GM18858 (cell line): ENCODE results near the gene RNF166.
A peak's percentile ranks its signal among the peaks of the same experiment; 100 is the strongest.

ENCODE experiments used
- ATAC-seq: cut with Tn5 transposase; IDR thresholded peaks from one replicate; pipeline ENCODE4 v1.9.1; 2021; ENCODE audit not compliant: unreplicated experiment

RNF166 gene

DNA sequence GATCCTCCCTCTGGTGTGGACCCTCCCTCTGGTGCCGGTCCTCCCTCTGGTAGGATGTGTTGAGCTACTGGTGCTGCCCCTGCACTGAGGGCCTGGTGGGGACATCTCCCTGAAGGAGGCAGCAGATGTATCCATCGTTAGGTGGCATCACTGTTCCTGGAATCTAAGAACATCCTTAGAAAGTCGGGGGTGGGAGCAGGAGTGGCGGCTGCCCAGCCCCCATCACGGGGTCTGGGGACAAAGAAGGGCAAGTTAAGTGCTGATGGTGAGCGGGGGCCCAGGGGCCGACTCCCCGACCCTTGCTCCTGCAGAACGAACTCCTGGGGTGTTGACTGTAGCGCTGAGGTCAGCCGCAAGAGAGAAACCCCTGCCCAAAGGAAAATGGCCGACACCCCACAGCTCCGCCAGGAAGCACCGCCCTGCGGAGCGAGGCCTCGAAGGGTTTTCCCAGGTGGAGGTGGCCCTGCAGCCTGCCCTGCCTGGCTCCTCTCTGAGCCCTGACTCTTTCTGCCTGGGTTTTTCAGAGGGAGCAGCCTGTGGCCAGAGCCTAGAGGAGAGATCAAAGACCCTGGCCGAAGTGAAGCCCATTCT, 5.6 kb upstream of the RNF166 start:
- ATAC-seq = no peak

DNA sequence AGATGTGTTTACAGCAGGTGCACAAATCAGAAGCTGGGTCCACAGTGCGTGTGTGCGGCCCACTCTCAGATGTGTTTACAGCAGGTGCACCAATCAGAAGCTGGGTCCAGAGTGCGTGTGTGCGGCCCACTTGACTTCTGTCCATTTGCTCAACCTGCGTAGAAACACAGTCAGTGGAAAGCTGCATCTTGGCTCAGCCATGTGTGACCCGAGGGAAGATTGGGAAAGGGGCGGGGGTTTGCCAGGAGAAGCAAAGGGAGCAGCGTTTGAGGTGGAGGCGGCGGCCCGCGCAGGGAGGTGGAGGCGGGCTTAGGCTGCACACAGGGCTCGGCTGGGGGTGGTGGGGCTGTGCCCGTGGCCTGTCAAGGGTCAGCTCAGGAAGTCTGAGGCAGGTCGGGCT, 4.3 kb upstream of the RNF166 start:
- no peak for ATAC-seq

DNA sequence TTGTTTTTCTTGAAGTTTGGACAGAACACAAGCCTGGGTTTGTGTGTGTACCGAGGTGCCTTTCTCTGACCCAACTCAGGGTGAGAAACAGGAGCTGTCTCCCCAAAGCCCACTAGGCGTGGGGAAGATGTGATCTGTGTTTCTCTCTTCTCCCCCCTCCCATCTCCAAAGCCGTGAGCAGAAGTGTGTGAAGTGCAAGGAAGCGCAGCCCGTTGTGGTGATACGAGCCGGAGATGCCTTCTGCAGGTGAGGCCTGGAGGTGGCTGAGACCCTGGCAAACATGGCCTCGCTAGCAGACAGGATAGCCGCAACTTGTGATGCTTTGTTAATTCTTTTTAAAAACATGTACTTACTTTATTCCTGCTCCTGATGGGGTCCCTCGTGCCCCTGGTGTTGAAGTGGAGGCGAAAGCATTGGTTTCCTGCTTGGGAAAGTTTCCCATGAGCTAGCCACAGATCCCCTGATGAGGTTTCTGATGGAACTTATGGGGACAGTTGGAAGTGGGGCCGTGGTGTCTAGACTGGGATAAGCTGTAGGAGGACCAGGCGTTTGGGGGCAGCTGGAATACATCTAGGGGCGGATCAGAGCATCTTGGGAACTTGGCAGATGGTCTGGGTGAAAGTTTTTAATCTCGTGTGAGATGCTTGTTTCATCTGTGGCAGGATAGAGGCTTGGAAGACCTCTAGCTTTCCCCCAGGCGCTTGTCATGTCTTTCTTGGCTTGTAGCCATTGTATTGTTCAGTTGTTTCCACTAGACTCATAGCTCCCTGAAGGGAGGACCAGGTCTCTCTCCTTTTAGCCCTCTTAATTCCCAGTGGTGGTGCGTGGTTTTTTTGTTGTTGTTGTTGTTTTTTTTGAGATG, 988 bp upstream of the RNF166 start:
- ATAC-seq = no peak

DNA sequence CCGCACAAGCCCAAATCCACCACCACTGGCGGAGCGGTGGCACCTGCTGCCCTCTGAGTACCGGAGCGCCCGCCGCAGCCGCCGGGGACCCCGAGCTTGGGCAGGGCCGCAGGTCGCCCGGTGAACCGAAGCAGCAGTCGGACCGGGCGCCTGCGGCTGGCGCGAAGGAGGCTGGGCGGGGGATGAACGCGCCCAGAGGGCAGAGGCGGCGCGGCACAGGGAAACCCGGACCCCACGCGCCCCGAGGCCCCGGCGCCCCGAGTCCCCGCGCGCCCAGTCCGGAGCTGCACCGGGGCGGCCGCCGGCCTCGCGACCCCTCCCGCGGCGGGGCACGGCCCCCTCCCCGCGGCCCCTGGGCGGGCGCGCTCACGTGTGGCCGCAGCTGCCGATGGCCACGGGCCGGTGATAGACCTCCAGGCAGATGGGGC, 393 bp downstream of the RNF166 start:
- ATAC-seq = peak; percentile 2

DNA sequence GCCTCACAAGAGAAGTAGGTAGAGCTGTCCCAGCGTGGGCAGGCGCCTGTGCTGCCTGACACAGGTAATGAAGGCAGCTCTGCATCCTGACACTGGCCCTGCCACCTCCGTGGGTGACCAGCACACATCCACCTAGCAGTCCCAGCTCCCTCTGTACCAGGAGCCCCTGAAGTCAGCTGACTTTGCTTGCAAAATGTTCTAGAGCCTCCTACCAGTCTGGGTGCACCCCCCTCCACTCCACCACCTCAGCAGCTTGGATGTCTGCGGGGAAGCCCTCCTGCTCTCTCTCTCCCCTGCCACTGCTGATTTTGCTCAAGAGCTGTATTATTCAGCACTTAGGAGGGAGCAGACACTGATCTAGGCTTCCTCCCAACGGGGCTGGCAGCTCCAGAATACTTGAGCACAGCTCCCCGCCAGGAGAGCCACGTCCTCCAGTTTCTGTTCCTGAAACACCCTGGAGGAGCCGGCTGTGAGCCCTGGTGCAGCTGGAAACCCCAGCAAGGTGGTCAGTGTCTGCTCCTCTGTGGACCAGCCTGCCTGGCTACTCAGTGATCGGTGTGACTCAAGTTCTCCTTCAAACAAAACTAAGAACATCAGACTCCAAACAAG, 1.0 kb downstream of the RNF166 start:
- ATAC-seq = no peak

DNA sequence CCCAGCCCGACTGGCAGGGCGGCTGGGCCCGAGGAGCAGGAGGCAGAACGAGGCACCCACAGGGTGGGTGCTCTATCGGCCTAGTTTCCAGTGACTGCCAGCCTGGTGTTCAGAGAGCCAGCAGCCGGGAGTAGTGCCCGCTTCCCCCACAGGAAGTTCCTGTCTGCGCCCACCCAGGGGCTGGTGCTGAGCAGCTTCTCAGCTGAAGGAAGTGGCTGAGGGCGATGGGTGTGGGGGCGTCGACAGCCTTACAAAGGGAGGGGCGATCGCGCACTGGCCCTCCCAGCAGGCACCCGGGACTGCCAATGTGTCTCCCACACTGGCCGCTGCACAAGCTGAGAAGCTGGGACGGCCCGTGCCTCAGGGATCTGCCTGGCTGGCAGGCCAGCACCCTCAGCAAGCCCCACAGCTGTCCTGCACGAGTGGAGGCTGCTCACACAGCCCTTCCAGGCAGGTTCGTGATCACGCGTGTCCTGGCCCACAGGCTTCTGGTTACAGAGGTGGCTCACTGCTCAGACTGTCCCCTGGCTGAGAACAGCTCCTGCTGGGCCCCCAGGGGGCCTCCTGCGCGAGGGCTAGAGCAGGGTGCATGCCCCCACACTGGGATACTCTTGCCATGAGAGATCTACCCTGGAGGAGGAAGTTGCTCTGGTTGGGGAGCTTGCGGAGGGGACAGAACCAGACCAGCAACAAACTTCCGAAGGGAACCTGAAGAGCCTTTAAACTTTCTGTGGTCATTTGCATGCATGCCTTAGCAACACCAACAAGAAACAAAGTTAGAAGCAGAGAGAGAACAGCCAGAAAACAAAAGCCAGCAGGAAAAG, 2.5 kb downstream of the RNF166 start:
- ATAC-seq = no peak

DNA sequence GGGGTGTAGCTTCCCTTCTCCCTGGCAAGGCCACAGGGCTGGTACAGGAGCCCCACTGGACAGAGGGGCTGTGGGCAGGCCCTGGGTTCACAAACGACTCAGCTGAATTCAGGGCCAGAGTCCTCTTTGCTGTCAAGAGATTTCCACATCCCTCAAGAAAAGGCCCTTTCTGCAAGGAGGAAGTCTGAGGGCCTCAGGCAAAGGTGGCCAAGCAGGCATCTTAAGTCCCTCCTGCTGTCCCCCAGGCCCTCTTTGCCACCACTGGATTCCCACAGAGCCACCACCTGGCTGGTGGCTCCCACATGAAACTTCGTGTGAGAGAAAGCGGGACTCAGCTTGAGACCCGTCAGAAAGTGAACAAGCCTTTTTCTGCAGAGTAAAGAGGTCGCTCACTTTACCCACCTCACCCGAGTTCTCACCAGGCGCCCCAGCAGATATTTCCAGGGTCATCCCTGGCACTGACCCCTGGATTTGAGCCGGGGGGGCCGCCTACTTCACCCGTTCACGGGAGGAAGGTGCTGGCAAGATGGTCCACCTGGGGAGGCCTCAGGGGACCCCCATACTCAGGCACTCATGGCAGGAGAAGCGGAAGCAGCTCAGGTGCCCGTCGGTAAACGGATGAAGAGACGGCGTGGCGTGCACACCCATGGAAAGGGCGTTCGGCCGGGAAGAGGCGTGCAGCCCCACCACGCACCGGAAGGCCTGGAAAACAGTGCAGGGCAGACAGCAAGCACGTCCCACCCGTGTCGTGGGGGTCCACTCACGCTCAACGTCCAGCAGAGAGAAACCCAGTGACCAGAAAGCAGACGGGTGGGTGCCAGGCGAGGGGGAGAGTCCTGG, 3.6 kb downstream of the RNF166 start:
- no peak for ATAC-seq

DNA sequence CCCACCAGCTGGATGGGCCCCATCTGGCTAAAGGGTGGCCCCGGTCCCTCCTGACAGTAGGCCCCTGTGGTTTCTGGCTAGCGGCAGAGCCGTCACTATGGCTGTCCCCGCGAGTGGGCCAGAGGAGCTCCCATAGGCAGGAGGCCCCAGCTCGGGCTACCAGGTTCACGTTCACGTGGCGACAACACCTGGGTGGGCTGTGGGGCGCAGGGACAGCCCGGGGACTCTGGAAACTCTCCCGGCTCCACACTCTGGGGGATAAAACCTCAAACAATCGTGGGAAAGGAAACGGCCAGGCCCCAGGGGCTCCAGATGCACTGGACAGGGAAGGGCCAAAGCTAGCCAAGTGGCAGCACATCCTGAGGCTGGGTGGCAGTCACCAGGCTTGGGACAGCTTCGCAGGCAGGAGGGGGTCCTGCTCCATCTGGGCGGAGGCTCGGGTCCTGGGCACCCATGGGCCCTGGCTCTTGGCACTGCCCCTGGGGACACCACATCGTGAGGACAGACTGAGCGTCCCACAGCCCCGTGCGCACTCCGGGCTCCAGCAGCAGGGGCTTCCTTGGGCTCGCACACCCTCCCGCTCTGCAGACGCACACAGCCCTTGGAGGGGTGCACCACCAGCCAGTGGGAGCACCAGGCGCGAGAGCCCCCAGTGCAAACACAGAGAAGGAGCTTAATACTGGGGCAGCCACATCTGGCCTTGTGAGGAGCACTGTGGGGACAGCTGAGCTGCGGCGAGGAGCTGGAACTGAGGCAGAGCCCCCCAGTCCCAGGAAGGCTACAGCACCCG, 4.4 kb downstream of the RNF166 start:
- no peak for ATAC-seq

DNA sequence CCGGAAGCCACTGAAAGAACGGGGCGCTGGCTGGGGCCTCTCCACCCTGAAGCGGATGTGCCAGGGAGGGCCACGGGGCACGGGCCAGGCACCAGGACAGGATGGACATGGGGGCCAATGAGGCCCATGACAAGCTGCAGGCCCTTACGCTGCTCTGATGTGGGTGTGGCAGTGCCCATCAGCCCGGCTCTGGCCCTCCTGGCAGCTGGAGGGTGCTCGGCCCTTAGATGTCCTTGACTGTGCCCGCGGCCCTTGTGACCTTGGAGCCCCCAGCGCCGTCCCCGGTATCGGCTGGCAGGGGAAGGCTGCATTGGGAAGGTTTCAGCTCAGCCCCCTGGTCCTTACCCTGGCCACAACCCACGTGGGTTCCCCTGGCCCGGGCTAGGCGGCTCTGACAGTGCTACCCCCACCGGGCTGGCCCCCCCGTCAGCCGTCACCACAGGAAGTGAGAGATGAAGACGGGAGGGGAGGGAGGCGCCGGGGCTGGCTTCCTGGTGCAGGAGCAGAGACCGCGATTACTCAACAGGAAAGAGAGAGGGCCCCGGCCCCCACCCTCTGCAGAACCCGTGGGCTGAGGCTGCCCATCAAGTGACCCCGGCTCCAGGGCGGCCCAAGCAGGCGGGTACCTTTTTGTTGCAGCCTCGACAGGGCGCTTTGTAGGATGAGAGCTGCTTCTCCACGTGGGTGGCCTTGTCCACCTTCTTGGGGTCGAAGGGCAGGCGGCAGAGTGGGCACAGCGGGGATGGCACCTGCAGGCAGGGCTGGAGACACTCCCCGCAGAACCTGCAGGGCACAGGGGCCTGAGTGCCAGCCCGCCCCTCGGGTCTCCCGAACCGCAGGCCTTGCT, 5.3 kb downstream of the RNF166 start:
- ATAC-seq = no peak

DNA sequence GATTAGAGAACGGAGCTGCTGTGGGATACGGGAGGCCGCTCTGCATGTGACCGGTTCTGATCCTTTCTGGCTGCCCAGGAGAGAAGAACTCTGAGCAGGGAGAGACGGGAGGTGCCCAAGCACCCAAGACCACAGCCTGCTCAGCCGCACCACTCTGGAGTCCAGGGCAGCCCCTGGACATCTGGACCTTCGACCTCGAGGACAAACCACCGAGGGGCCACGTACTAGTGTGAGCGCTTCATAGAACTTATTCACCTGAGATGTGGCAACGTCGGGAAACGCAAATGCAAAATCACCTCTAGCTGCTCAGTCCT, 5.9 kb downstream of the RNF166 start:
- ATAC-seq = no peak

DNA sequence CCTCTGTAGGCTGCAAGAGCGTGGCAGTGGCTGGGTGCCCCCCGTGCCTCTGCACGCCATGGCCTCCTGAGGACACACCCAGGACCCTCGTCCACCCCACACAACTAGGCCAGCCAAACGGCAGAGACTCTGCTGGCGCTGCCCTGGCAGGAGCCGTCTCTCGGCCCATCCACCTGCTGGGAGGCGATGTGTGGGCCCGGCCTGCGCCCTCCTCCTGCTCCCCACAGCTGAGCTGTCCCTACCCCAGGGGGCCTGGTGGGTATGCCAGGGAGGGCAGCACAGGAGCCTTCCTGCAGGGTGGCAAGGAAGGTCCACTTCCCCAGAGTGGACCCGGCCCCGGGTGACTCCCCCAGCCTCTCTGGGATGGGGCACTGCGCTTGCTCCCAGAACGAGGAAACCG, 7.0 kb downstream of the RNF166 start:
- no peak for ATAC-seq

DNA sequence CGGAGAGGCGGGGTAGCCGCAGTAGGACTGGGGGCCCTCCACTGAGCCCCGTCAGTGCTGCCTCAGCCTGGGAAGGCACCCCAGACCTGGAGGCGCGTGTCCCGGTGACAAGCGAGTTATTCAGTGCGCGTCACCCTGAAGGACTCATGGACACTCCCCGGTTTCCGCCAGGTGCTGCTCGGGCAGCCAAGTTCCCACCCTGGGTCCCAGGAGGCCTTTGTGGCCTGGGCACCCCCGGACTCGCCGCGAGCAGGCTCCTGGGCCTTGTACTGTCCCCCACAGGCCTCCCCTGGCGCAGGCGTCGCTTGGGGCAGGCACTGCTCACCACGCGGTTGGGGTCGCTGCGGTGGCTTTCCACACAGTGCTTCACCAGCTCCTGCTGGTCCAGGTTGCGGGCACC, 7.6 kb downstream of the RNF166 start:
- no peak for ATAC-seq

DNA sequence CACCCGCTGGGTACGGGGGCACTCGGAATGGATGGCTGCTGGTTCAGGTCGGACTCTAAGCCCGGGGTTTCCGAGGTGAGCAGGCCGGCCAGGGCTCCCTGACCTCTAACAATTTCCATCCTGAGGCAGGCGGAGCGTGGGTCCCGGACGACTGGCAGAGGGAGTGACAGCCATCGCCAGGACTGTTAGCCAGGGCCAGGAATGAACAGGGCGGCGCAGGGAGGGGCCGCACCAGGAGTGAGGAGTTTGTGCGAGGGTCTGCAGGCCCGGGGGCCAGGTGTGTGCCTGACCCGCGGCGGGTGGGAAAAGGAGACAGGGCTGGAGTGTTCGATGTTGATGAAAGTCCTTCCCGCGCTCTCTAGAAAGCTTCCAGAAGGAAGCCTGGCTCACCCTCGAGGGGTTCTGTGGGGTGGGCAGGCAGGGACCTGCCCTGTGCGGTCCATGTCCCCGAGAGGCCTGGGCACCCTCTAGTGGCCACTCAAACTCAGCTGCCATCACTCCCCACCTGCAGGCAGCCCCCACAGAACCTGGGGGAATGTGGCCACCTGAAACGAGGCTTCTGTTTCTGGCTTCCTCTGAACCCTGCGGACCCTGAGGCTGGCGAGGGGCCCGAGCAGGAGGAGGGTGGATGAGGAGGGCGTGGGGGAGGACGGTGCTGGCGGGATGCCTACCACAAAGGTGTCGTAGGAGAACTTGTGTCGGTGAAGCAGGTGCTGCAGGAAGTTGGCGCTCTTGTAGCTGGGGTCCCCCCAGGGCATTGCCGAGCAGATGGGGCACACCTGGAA, 8.2 kb downstream of the RNF166 start:
- no peak for ATAC-seq

DNA sequence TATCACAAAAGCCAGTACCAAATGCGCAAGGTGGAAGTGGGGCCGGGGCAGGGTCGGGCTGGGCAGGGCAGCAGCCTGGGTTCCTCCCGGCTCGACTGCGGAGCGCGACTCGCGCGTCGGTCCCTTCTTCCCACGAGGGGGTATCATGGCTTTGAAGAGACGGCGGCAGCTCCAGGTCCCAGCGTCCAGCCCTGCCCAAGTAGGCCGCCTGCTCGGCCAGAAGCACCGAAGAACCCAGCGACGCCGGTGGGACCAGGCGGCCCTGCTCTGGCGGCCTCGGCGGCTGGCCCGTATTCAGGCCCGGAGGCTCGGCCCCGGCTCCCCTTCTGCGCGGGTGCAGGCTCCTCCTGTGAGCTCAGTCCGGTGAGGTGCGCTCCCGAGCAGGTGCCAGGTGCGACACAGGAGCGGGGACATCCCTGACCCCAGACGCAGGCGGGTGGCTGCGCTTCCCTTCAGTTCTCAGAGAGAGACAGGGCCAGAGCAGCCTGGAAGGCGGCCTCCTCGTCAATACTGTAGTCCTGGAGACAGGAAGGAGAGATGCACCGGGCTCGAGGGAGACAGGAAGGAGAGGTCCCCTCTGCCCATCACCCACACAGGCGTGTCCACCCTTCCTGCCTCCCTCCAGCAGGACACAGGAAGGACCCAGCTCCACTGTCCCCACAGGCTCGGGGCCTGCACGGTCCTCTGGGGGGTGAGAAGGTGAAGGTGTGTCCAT, 8.9 kb downstream of the RNF166 start:
- no peak for ATAC-seq

DNA sequence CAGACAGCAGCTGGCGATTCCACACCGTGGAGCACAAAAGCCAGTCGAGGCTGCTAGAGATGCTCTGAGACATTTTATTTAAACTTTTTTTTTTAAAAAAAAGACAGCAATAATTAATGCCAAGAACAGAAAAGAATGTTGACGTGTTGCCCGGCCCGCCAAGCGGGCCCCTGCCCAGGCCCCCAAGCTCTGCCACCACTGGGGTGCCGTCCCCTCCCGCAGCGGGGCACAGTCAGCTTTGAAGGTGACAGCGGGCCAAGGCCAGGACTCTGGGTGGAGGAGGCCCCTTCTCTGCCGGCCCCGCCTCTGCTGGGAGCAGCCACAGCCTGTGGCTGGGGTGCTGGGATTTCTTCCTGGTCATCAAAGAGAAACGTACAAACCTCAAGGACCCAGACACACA, 9.8 kb downstream of the RNF166 start:
- no peak for ATAC-seq

DNA sequence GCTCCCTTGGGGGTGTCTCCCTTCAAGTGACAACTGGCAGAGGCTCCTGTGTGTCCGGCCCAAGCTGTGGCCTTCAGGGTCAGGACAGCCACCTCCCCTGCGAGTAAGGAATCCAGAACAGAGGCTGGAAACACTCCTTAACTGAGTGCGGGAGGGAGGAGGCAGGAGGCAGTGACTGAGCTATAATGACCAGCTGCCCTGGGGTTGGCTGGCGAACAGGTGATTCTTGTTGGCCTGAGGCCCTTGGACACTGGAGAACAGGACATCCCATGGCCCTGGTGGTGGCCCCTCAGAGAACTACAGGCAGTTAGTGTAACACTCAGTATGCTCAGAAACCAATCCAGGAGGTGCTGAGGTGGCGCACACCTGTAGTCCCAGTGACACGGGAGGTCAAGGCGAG, 10.5 kb downstream of the RNF166 start:
- ATAC-seq = no peak

DNA sequence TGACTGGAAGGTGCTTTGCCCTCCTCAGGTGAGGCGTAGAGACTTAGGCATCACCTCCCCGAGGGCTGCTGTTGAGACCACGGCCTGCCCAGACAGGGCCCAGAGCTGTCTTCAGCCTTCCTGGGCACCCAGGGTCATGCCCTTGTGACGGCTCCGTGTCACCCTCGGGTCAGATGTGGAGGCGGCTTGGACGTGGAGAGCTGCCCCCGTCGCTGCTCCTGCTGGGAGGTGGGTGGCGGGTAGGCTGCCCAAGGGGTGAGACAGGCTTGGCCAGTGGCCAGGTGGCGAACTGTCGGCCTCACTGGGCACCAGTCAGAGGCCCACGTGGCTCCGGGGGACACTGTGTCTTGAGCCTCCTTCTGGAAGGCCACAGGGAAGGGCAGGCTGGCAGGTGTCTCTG, 11.0 kb downstream of the RNF166 start:
- ATAC-seq = no peak
